ENCODE data around the gene FN3KRP.

- TF ChIP-seq CTCF (conservative IDR thresholded peaks at IDR 0.05; ENCODE audit: low read depth, low read length) (no peak), EZH2 (IDR thresholded peaks at IDR 0.05; ENCODE audit: borderline replicate concordance, low read depth, low read length, poor library complexity, severe bottlenecking) (no peak)
Measured at GRCh38 chr17:82750241-82750908, 33.9 kb downstream of the FN3KRP start.
